ENCODE measurements around the gene PPP1R27. TPM values are rescaled to one million over a fixed set of nuclear protein-coding genes. Genes with fewer than 3 reads are reported as not detected.
A peak's percentile ranks its signal among the peaks of the same experiment; 100 is the strongest.

Gene PPP1R27
- total and polyA plus RNA-seq, 9 of the 15 experiments (the other 6 are each of a cell fraction or from before 2014, with no cell fraction given): 0.29 to 6.9 (median 1.5) TPM; not detected in 2

GRCh38 chr17:81859906-81860755, 25.3 kb upstream of the PPP1R27 start, which contains the start of gene P4HB (continued):
- TF ChIP-seq, protein P1, sequence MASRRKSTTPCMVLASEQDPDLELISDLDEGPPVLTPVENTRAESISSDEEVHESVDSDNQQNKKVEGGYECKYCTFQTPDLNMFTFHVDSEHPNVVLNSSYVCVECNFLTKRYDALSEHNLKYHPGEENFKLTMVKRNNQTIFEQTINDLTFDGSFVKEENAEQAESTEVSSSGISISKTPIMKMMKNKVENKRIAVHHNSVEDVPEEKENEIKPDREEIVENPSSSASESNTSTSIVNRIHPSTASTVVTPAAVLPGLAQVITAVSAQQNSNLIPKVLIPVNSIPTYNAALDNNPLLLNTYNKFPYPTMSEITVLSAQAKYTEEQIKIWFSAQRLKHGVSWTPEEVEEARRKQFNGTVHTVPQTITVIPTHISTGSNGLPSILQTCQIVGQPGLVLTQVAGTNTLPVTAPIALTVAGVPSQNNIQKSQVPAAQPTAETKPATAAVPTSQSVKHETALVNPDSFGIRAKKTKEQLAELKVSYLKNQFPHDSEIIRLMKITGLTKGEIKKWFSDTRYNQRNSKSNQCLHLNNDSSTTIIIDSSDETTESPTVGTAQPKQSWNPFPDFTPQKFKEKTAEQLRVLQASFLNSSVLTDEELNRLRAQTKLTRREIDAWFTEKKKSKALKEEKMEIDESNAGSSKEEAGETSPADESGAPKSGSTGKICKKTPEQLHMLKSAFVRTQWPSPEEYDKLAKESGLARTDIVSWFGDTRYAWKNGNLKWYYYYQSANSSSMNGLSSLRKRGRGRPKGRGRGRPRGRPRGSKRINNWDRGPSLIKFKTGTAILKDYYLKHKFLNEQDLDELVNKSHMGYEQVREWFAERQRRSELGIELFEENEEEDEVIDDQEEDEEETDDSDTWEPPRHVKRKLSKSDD (conservative IDR thresholded peaks at IDR 0.05; ENCODE audit: low read length): no peak
- TF ChIP-seq, protein P2, sequence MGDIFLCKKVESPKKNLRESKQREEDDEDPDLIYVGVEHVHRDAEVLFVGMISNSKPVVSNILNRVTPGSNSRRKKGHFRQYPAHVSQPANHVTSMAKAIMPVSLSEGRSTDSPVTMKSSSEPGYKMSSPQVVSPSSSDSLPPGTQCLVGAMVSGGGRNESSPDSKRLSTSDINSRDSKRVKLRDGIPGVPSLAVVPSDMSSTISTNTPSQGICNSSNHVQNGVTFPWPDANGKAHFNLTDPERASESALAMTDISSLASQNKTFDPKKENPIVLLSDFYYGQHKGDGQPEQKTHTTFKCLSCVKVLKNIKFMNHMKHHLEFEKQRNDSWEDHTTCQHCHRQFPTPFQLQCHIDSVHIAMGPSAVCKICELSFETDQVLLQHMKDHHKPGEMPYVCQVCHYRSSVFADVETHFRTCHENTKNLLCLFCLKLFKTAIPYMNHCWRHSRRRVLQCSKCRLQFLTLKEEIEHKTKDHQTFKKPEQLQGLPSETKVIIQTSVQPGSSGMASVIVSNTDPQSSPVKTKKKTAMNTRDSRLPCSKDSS (IDR thresholded peaks at IDR 0.05; ENCODE audit: low read depth, partially characterized antibody): no peak
- TF ChIP-seq ZNF551 (CRISPR knock-in tag; IDR thresholded peaks at IDR 0.05) (no peak), ZNF384 (IDR thresholded peaks at IDR 0.05; ENCODE audit: low read depth, low read length) (no peak), EWSR1 (IDR thresholded peaks at IDR 0.05; ENCODE audit: borderline replicate concordance, low read depth, partially characterized antibody) (no peak), ZNF263 (CRISPR knock-in tag; IDR thresholded peaks at IDR 0.05; ENCODE audit: borderline replicate concordance) (no peak; the same call in 1 of the 2 replicates), ETV6 (IDR thresholded peaks at IDR 0.05; ENCODE audit: borderline replicate concordance in 1 of 2, low read depth in 2 of 2, low read length in 1 of 2) (no peak), ETV6 (CRISPR knock-in tag; IDR thresholded peaks at IDR 0.05; ENCODE audit: borderline replicate concordance) (no peak), ZNF639 (CRISPR knock-in tag; conservative IDR thresholded peaks at IDR 0.05 in 1 of 2, IDR thresholded peaks at IDR 0.05 in 1 of 2) (no peak), HEY1 (CRISPR knock-in tag; IDR thresholded peaks at IDR 0.05; ENCODE audit: borderline replicate concordance) (no peak), ATF1 (CRISPR knock-in tag; IDR thresholded peaks at IDR 0.05) (no peak), ATF1 (tag; IDR thresholded peaks at IDR 0.05) (no peak), ZNF124 (CRISPR knock-in tag; IDR thresholded peaks at IDR 0.05) (no peak), ZKSCAN3 (CRISPR knock-in tag; IDR thresholded peaks at IDR 0.05) (no peak), HIVEP1 (CRISPR knock-in tag; IDR thresholded peaks at IDR 0.05) (no peak), GTF2E2 (tag; IDR thresholded peaks at IDR 0.05) (peak; percentile 45; the same call in 1 of the 2 replicates), NCOA6 (IDR thresholded peaks at IDR 0.05) (no peak)
- TF ChIP-seq, protein P3, sequence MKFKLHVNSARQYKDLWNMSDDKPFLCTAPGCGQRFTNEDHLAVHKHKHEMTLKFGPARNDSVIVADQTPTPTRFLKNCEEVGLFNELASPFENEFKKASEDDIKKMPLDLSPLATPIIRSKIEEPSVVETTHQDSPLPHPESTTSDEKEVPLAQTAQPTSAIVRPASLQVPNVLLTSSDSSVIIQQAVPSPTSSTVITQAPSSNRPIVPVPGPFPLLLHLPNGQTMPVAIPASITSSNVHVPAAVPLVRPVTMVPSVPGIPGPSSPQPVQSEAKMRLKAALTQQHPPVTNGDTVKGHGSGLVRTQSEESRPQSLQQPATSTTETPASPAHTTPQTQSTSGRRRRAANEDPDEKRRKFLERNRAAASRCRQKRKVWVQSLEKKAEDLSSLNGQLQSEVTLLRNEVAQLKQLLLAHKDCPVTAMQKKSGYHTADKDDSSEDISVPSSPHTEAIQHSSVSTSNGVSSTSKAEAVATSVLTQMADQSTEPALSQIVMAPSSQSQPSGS (CRISPR knock-in tag; IDR thresholded peaks at IDR 0.05): no peak
- TF ChIP-seq, protein P4, sequence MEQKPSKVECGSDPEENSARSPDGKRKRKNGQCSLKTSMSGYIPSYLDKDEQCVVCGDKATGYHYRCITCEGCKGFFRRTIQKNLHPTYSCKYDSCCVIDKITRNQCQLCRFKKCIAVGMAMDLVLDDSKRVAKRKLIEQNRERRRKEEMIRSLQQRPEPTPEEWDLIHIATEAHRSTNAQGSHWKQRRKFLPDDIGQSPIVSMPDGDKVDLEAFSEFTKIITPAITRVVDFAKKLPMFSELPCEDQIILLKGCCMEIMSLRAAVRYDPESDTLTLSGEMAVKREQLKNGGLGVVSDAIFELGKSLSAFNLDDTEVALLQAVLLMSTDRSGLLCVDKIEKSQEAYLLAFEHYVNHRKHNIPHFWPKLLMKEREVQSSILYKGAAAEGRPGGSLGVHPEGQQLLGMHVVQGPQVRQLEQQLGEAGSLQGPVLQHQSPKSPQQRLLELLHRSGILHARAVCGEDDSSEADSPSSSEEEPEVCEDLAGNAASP (IDR thresholded peaks at IDR 0.05): no peak
